Measurements from ENCODE around the gene FRMD4B. TPM values are rescaled to one million over a fixed set of nuclear protein-coding genes. Genes with fewer than 3 reads are reported as not detected.

Gene FRMD4B
- total RNA-seq, 1 donor from 2014 or later = 102 TPM

GRCh38 chr3:69250014-69250413, 135.9 kb downstream of the FRMD4B start:
- Mint-ChIP-seq H3K36me3 (ENCODE audit: low read depth, unreplicated experiment) (peaks cover 7% of the 10 kb centered on the region), H3K4me3 (ENCODE audit: unreplicated experiment) (peak overlapping the region; percentile 92), H3K9me3 (ENCODE audit: unreplicated experiment) (no peaks in the 10 kb centered on the region), H3K27me3 (ENCODE audit: unreplicated experiment) (peaks cover 6% of the 10 kb centered on the region), H3K27ac (ENCODE audit: unreplicated experiment) (peak overlapping the region; percentile 90), H3K4me1 (ENCODE audit: unreplicated experiment) (peaks cover 45% of the 10 kb centered on the region)
- DNase-seq (ENCODE audit: low spot score) = peak; percentile 57
- TF ChIP-seq CTCF (IDR thresholded peaks at IDR 0.05; ENCODE audit: unreplicated experiment) = no peak

- Mint-ChIP-seq H3K27ac (ENCODE audit: unreplicated experiment) (peak overlapping the region; percentile 4), H3K4me3 (ENCODE audit: unreplicated experiment) (peak overlapping the region; percentile 92), H3K27me3 (ENCODE audit: unreplicated experiment) (peaks cover 6% of the 10 kb centered on the region), H3K36me3 (ENCODE audit: low read depth, unreplicated experiment) (peaks cover 7% of the 10 kb centered on the region), H3K9me3 (ENCODE audit: unreplicated experiment) (no peaks in the 10 kb centered on the region), H3K4me1 (ENCODE audit: unreplicated experiment) (peaks cover 54% of the 10 kb centered on the region)
- no peak for DNase-seq (ENCODE audit: low spot score)
- TF ChIP-seq CTCF (IDR thresholded peaks at IDR 0.05; ENCODE audit: unreplicated experiment) = no peak
Measured at GRCh38 chr3:69249001-69249400, 136.9 kb downstream of the FRMD4B start.

- H3K9me3 Mint-ChIP-seq (ENCODE audit: unreplicated experiment) = no peaks in the 10 kb centered on the region
- TF ChIP-seq CTCF (IDR thresholded peaks at IDR 0.05; ENCODE audit: unreplicated experiment) = no peak
- no peak overlapping the region for H3K27ac Mint-ChIP-seq (ENCODE audit: unreplicated experiment)
- peak overlapping the region; percentile 92 for H3K4me3 Mint-ChIP-seq (ENCODE audit: unreplicated experiment)
- H3K27me3 Mint-ChIP-seq (ENCODE audit: unreplicated experiment) = peaks cover 6% of the 10 kb centered on the region
- H3K36me3 Mint-ChIP-seq (ENCODE audit: low read depth, unreplicated experiment) = peaks cover 7% of the 10 kb centered on the region
- H3K4me1 Mint-ChIP-seq (ENCODE audit: unreplicated experiment) = peaks cover 58% of the 10 kb centered on the region
- DNase-seq (ENCODE audit: low spot score) = no peak
Measured at GRCh38 chr3:69248436-69248835, 137.5 kb downstream of the FRMD4B start.

- Mint-ChIP-seq H3K36me3 (ENCODE audit: low read depth, unreplicated experiment) (peaks cover 7% of the 10 kb centered on the region), H3K27me3 (ENCODE audit: unreplicated experiment) (peaks cover 6% of the 10 kb centered on the region), H3K27ac (ENCODE audit: unreplicated experiment) (peak overlapping the region; percentile 77), H3K4me1 (ENCODE audit: unreplicated experiment) (peaks cover 62% of the 10 kb centered on the region), H3K9me3 (ENCODE audit: unreplicated experiment) (no peaks in the 10 kb centered on the region), H3K4me3 (ENCODE audit: unreplicated experiment) (no peak overlapping the region)
- TF ChIP-seq CTCF (IDR thresholded peaks at IDR 0.05; ENCODE audit: unreplicated experiment) = no peak
- no peak for DNase-seq (ENCODE audit: low spot score)
Measured at GRCh38 chr3:69246612-69247011, 139.3 kb downstream of the FRMD4B start.

GRCh38 chr3:69244039-69244438, 141.8 kb downstream of the FRMD4B start:
- H3K27ac Mint-ChIP-seq (ENCODE audit: unreplicated experiment) = peak overlapping the region; percentile 94
- DNase-seq (ENCODE audit: low spot score) = peak; percentile 16
- peak overlapping the region; percentile 3 for H3K4me3 Mint-ChIP-seq (ENCODE audit: unreplicated experiment)
- peaks cover 7% of the 10 kb centered on the region for H3K36me3 Mint-ChIP-seq (ENCODE audit: low read depth, unreplicated experiment)
- no peak for TF ChIP-seq CTCF (IDR thresholded peaks at IDR 0.05; ENCODE audit: unreplicated experiment)
- H3K4me1 Mint-ChIP-seq (ENCODE audit: unreplicated experiment) = peaks cover 63% of the 10 kb centered on the region
- H3K27me3 Mint-ChIP-seq (ENCODE audit: unreplicated experiment) = peaks cover 6% of the 10 kb centered on the region
- no peaks in the 10 kb centered on the region for H3K9me3 Mint-ChIP-seq (ENCODE audit: unreplicated experiment)

Data from endothelial cell (in vitro differentiated cells).